ENCODE data around the gene PRSS35.

- TF ChIP-seq, protein P1, sequence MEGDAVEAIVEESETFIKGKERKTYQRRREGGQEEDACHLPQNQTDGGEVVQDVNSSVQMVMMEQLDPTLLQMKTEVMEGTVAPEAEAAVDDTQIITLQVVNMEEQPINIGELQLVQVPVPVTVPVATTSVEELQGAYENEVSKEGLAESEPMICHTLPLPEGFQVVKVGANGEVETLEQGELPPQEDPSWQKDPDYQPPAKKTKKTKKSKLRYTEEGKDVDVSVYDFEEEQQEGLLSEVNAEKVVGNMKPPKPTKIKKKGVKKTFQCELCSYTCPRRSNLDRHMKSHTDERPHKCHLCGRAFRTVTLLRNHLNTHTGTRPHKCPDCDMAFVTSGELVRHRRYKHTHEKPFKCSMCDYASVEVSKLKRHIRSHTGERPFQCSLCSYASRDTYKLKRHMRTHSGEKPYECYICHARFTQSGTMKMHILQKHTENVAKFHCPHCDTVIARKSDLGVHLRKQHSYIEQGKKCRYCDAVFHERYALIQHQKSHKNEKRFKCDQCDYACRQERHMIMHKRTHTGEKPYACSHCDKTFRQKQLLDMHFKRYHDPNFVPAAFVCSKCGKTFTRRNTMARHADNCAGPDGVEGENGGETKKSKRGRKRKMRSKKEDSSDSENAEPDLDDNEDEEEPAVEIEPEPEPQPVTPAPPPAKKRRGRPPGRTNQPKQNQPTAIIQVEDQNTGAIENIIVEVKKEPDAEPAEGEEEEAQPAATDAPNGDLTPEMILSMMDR (conservative IDR thresholded peaks at IDR 0.05 in 1 of 2, IDR thresholded peaks at IDR 0.05 in 1 of 2; ENCODE audit: low read depth in 1 of 2, low read length in 2 of 2) = no peak
- TF ChIP-seq EZH2 (IDR thresholded peaks at IDR 0.05; ENCODE audit: low read length, missing control alignments) = no peak
These were observed 5.2 kb downstream of the PRSS35 start for GRCh38 chr6:83517500-83517899.

All from fibroblast of lung (primary cell).